ENCODE results near the gene GAREM2.

- TF ChIP-seq CTCF (IDR thresholded peaks at IDR 0.05) = no peak
- TF ChIP-seq POLR2A (IDR thresholded peaks at IDR 0.05) = no peak
Measured at GRCh38 chr2:26197516-26197915, 24.6 kb downstream of the GAREM2 start.
